ENCODE results near the gene PTPN13. TPM values are rescaled to one million over a fixed set of nuclear protein-coding genes. Genes with fewer than 3 reads are reported as not detected.

Gene PTPN13
- total RNA-seq, 1 experiment from 2014 or later, result 107 TPM

DNA sequence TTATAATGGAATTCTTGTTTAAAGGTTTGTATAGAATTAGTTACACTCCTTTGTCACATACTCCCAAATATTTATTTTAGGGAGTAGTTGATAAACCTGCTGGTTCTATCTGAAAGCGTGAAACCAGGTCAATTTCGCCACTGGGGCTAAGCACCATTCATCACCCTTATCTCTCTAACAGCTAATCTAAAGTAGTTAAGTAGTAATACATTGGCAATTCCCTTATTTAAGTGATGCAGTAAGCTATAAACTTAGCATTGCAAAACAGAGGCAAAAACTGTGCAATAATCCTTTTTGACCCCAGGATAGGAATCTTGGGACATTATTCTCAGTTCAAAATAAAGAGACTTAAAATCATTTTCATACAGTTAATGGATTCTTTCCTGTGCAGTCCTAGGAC is 33.7 kb upstream of the PTPN13 start:
- no TSS peak for BruUV-seq (replicated peaks)
- intact Hi-C loops (cut with micrococcal nuclease; ENCODE audit: unreplicated experiment), result no loop called here
- POLR2A ChIA-PET (ENCODE audit: low non-redundant PET), result no interaction called here
- Histone ChIP-seq H3K4me3 (ENCODE audit: low read depth, low read length, poor library complexity, severe bottlenecking) (no peak overlapping the region), H3K27ac (ENCODE audit: low read depth, low read length, poor library complexity, severe bottlenecking) (peak overlapping the region; percentile 99), H3K27me3 (replicated peaks; ENCODE audit: insufficient read depth, low read depth, low read length, poor library complexity) (no peaks in the 10 kb centered on the region), H3K36me3 (ENCODE audit: insufficient read depth, low read length, poor library complexity, severe bottlenecking) (no peaks in the 10 kb centered on the region), H3K4me1 (ENCODE audit: insufficient read depth, low read length, poor library complexity, severe bottlenecking) (peaks cover 58% of the 10 kb centered on the region), H3K9me3 (ENCODE audit: low read depth, low read length, poor library complexity, severe bottlenecking) (no peaks in the 10 kb centered on the region)
- peak; percentile 63 for DNase-seq (ENCODE audit: low spot score)
- TF ChIP-seq, protein P1, sequence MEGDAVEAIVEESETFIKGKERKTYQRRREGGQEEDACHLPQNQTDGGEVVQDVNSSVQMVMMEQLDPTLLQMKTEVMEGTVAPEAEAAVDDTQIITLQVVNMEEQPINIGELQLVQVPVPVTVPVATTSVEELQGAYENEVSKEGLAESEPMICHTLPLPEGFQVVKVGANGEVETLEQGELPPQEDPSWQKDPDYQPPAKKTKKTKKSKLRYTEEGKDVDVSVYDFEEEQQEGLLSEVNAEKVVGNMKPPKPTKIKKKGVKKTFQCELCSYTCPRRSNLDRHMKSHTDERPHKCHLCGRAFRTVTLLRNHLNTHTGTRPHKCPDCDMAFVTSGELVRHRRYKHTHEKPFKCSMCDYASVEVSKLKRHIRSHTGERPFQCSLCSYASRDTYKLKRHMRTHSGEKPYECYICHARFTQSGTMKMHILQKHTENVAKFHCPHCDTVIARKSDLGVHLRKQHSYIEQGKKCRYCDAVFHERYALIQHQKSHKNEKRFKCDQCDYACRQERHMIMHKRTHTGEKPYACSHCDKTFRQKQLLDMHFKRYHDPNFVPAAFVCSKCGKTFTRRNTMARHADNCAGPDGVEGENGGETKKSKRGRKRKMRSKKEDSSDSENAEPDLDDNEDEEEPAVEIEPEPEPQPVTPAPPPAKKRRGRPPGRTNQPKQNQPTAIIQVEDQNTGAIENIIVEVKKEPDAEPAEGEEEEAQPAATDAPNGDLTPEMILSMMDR (conservative IDR thresholded peaks at IDR 0.05; ENCODE audit: low read depth, low read length), result no peak
- TF ChIP-seq EZH2 (IDR thresholded peaks at IDR 0.05; ENCODE audit: borderline replicate concordance, low read depth, low read length, poor library complexity, severe bottlenecking), result no peak
- CTCF ChIA-PET, result no interaction called here

GRCh38 chr4:86561256-86561655 is 32.9 kb upstream of the PTPN13 start:
- H3K4me3 ChIP-seq (ENCODE audit: low read depth, low read length, poor library complexity, severe bottlenecking), result no peak overlapping the region
- no TSS peak for BruUV-seq (replicated peaks)
- no peaks in the 10 kb centered on the region for H3K9me3 ChIP-seq (ENCODE audit: low read depth, low read length, poor library complexity, severe bottlenecking)
- H3K4me1 ChIP-seq (ENCODE audit: insufficient read depth, low read length, poor library complexity, severe bottlenecking), result peaks cover 50% of the 10 kb centered on the region
- CTCF ChIA-PET, result no interaction called here
- DNase-seq (ENCODE audit: low spot score), result no peak
- TF ChIP-seq EZH2 (IDR thresholded peaks at IDR 0.05; ENCODE audit: borderline replicate concordance, low read depth, low read length, poor library complexity, severe bottlenecking), result no peak
- TF ChIP-seq, protein P1 (conservative IDR thresholded peaks at IDR 0.05; ENCODE audit: low read depth, low read length), result no peak
- no peaks in the 10 kb centered on the region for H3K27me3 ChIP-seq (replicated peaks; ENCODE audit: insufficient read depth, low read depth, low read length, poor library complexity)
- POLR2A ChIA-PET (ENCODE audit: low non-redundant PET), result no interaction called here
- intact Hi-C loops (cut with micrococcal nuclease; ENCODE audit: unreplicated experiment), result no loop called here
- H3K36me3 ChIP-seq (ENCODE audit: insufficient read depth, low read length, poor library complexity, severe bottlenecking), result no peaks in the 10 kb centered on the region
- peak overlapping the region; percentile 99 for H3K27ac ChIP-seq (ENCODE audit: low read depth, low read length, poor library complexity, severe bottlenecking)

GRCh38 chr4:86563416-86563815 is 30.7 kb upstream of the PTPN13 start:
- H3K36me3 ChIP-seq (ENCODE audit: insufficient read depth, low read length, poor library complexity, severe bottlenecking), result no peaks in the 10 kb centered on the region
- TF ChIP-seq, protein P1 (conservative IDR thresholded peaks at IDR 0.05; ENCODE audit: low read depth, low read length), result no peak
- no peak for TF ChIP-seq EZH2 (IDR thresholded peaks at IDR 0.05; ENCODE audit: borderline replicate concordance, low read depth, low read length, poor library complexity, severe bottlenecking)
- no peak overlapping the region for H3K4me3 ChIP-seq (ENCODE audit: low read depth, low read length, poor library complexity, severe bottlenecking)
- POLR2A ChIA-PET (ENCODE audit: low non-redundant PET), result no interaction called here
- H3K27ac ChIP-seq (ENCODE audit: low read depth, low read length, poor library complexity, severe bottlenecking), result no peak overlapping the region
- DNase-seq (ENCODE audit: low spot score), result no peak
- intact Hi-C loops (cut with micrococcal nuclease; ENCODE audit: unreplicated experiment), result no loop called here
- H3K9me3 ChIP-seq (ENCODE audit: low read depth, low read length, poor library complexity, severe bottlenecking), result no peaks in the 10 kb centered on the region
- H3K4me1 ChIP-seq (ENCODE audit: insufficient read depth, low read length, poor library complexity, severe bottlenecking), result peaks cover 28% of the 10 kb centered on the region
- CTCF ChIA-PET, result no interaction called here
- BruUV-seq (replicated peaks), result no TSS peak
- H3K27me3 ChIP-seq (replicated peaks; ENCODE audit: insufficient read depth, low read depth, low read length, poor library complexity), result no peaks in the 10 kb centered on the region
